Spleen (tissue), 3 donors: ENCODE results near the gene S100A5.

Experiments
- POLR2A ChIP-seq, 3 donors: fragments of 450-650 bp; IDR thresholded peaks; one replicate each; pipeline ENCODE4 v1.5.1; 2017; ENCODE audit warnings: antibody characterized with exemption in 3 of 3, mild to moderate bottlenecking in 1 of 3
- POLR2AphosphoS5 ChIP-seq, 3 donors: sonication (generic); formaldehyde crosslinking; IDR thresholded peaks; one replicate each; pipeline ENCODE4 v1.5.1; 2017; ENCODE audit warnings: antibody characterized with exemption in 3 of 3

DNA sequence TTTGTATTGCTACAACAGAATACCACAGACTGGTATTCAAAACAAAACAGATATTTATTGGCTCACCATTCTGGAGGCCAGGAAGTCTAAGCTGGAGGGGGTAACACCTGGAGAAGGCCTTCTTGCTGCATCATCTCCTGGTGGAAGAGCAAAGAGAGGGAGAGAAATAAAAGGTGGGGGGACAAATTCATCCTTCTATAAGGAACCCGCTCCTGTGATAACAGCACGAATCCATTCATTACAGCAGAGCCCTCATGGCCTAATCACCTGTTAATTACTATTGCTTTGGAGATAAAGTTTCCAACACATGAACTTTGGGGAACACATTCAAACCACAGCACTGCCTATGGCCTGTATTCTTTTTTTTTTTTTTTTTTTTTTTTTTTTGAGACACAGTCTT lies 19.5 kb upstream of the S100A5 start:
- TF ChIP-seq POLR2A (IDR thresholded peaks at IDR 0.05): no peak
- TF ChIP-seq POLR2AphosphoS5 (IDR thresholded peaks at IDR 0.05): no peak
